OCI-LY1 (cell line): ENCODE measurements around the gene TXNL1.

Source experiments
- H2AFZ ChIP-seq: fragments of 200-600 bp; sonication (generic), shearing (Covaris generic); 2 replicates; pipeline ENCODE4 v1.6.0; 2014; ENCODE audit warnings: antibody characterized with exemption, mild to moderate bottlenecking, low read length
- H3F3A ChIP-seq: fragments of 200-600 bp; sonication (generic), shearing (Covaris generic); 2 replicates; pipeline ENCODE4 v1.6.0; 2014; ENCODE audit warnings: mild to moderate bottlenecking, antibody characterized with exemption, low read length, moderate library complexity; ENCODE audit not compliant: insufficient read depth
- H3K27ac ChIP-seq: fragments of 200-600 bp; sonication (generic); 2 replicates; pipeline ENCODE4 v1.5.1; 2014; ENCODE audit warnings: low read length, mixed run types, mild to moderate bottlenecking, low read depth; ENCODE audit not compliant: poor library complexity, severe bottlenecking
- H3K27me3 ChIP-seq: fragments of 200-600 bp; sonication (generic); 2 replicates; pipeline ENCODE4 v1.6.0; 2014; ENCODE audit warnings: antibody characterized with exemption, mild to moderate bottlenecking, low read length, moderate library complexity; ENCODE audit not compliant: insufficient read depth
- H3K36me3 ChIP-seq: fragments of 200-600 bp; sonication (generic); 2 replicates; pipeline ENCODE4 v1.6.1; 2014; ENCODE audit warnings: mild to moderate bottlenecking, antibody characterized with exemption, low read length, moderate library complexity, mixed read lengths; ENCODE audit not compliant: insufficient read depth
- H3K4me1 ChIP-seq: fragments of 200-600 bp; sonication (generic); 2 replicates; pipeline ENCODE4 v1.5.1; 2014; ENCODE audit warnings: mild to moderate bottlenecking, low read length, moderate library complexity; ENCODE audit not compliant: insufficient read depth, severe bottlenecking
- H3K4me2 ChIP-seq: fragments of 200-600 bp; sonication (generic), shearing (Covaris generic); 2 replicates; pipeline ENCODE4 v1.6.1; 2014; ENCODE audit warnings: low read length
- H3K4me3 ChIP-seq: fragments of 200-600 bp; sonication (generic); 2 replicates; pipeline ENCODE4 v1.5.1; 2014; ENCODE audit warnings: low read length, low read depth, mild to moderate bottlenecking, mixed read lengths; ENCODE audit not compliant: poor library complexity, severe bottlenecking
- H3K79me2 ChIP-seq: fragments of 200-600 bp; shearing (Covaris generic); 2 replicates; pipeline ENCODE4 v1.6.1; 2016; ENCODE audit warnings: mixed run types, low read length, mixed read lengths; ENCODE audit not compliant: insufficient read depth
- H3K9ac ChIP-seq: fragments of 200-600 bp; sonication (generic), shearing (Covaris generic); 2 replicates; pipeline ENCODE4 v1.6.1; 2014; ENCODE audit warnings: mild to moderate bottlenecking, low read length, mixed read lengths
- H3K9me2 ChIP-seq: fragments of 200-600 bp; sonication (generic), shearing (Covaris generic); 2 replicates; pipeline ENCODE4 v1.6.1; 2014; ENCODE audit warnings: low read depth, mild to moderate bottlenecking, low read length, mixed read lengths
- H3K9me3 ChIP-seq: fragments of 200-600 bp; shearing (Covaris generic); 2 replicates; pipeline ENCODE4 v1.6.1; 2014; ENCODE audit warnings: low read length, mixed read lengths
- H4K20me1 ChIP-seq: fragments of 200-600 bp; sonication (generic), shearing (Covaris generic); 2 replicates; pipeline ENCODE4 v1.6.0; 2016; ENCODE audit warnings: mild to moderate bottlenecking, low read length; ENCODE audit not compliant: insufficient read depth
- CTCF ChIP-seq: fragments of 200-600 bp; sonication (generic), shearing (Covaris generic); IDR thresholded peaks from 2 replicates; pipeline ENCODE4 v1.5.1; 2017; ENCODE audit warnings: mild to moderate bottlenecking, antibody characterized with exemption, low read length, moderate library complexity, mixed read lengths
- EZH2 ChIP-seq: fragments of 200-600 bp; sonication (generic), shearing (Covaris generic); IDR thresholded peaks from 2 replicates; pipeline ENCODE4 v1.8.0; 2017; ENCODE audit warnings: borderline replicate concordance, mixed run types, mild to moderate bottlenecking, antibody characterized with exemption, low read length, moderate library complexity, mixed read lengths

Gene TXNL1

DNA sequence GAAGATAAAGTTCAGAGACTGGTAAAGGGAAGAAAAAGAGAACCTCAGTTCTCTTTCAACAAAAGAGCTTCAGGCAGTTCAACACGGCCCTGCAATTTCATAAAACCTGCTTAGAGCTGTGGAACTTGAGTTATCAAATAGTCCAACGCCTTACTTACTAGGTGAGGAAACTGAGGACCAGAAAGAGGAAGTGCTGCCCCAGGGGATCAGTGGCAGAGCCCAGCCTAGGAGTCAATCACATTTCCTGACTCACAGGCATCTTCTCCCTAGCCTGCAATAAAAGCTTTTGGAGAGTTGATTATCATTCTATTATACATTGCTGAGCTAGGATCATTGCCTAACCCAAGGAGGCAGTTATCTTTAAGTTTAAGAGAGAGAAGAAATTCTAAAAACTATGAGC lies 77.4 kb downstream of the TXNL1 start:
- H3K9me3 ChIP-seq: no peaks in the 10 kb centered on the region
- no peak overlapping the region for H3K4me2 ChIP-seq
- H3K4me3 ChIP-seq: no peak overlapping the region
- no peak overlapping the region for H3K27ac ChIP-seq
- no peaks in the 10 kb centered on the region for H3F3A ChIP-seq
- TF ChIP-seq EZH2: no peak
- TF ChIP-seq CTCF: no peak
- H3K9me2 ChIP-seq: no peaks in the 10 kb centered on the region
- H3K9ac ChIP-seq: no peak overlapping the region
- no peaks in the 10 kb centered on the region for H3K4me1 ChIP-seq
- H3K27me3 ChIP-seq: no peaks in the 10 kb centered on the region
- H3K79me2 ChIP-seq: no peaks in the 10 kb centered on the region
- no peaks in the 10 kb centered on the region for H4K20me1 ChIP-seq
- no peaks in the 10 kb centered on the region for H3K36me3 ChIP-seq
- H2AFZ ChIP-seq: no peak overlapping the region

DNA sequence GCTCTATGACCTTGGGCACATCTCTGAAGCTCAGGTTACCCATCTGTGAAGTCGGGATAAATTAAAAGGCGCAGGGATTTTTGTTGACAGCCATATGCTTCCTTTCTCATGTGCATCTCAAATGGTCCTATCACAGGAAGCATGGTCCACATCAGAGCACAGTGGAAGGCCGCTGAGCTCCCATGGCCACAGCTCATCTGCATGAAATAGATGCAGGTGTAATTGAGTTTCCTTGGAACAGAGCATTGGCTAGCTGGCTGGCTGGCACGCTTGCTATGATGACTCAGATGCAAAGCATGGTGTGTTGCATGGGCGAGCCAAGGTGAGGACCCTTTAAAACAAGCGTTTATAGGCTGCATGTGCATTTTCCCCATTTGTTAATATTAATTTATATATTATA lies 79.3 kb downstream of the TXNL1 start:
- no peaks in the 10 kb centered on the region for H3K4me1 ChIP-seq
- TF ChIP-seq CTCF: no peak
- no peak for TF ChIP-seq EZH2
- no peaks in the 10 kb centered on the region for H4K20me1 ChIP-seq
- no peak overlapping the region for H3K27ac ChIP-seq
- no peaks in the 10 kb centered on the region for H3K9me2 ChIP-seq
- no peaks in the 10 kb centered on the region for H3K27me3 ChIP-seq
- no peak overlapping the region for H3K4me3 ChIP-seq
- H3K79me2 ChIP-seq: no peaks in the 10 kb centered on the region
- no peak overlapping the region for H3K4me2 ChIP-seq
- H2AFZ ChIP-seq: no peak overlapping the region
- no peaks in the 10 kb centered on the region for H3F3A ChIP-seq
- H3K9ac ChIP-seq: no peak overlapping the region
- H3K9me3 ChIP-seq: no peaks in the 10 kb centered on the region
- H3K36me3 ChIP-seq: no peaks in the 10 kb centered on the region

- H3K27ac ChIP-seq: no peak overlapping the region
- no peaks in the 10 kb centered on the region for H3K9me3 ChIP-seq
- H3F3A ChIP-seq: no peaks in the 10 kb centered on the region
- no peaks in the 10 kb centered on the region for H3K9me2 ChIP-seq
- H3K4me2 ChIP-seq: no peak overlapping the region
- no peaks in the 10 kb centered on the region for H4K20me1 ChIP-seq
- no peaks in the 10 kb centered on the region for H3K4me1 ChIP-seq
- H3K36me3 ChIP-seq: no peaks in the 10 kb centered on the region
- no peak overlapping the region for H2AFZ ChIP-seq
- H3K9ac ChIP-seq: no peak overlapping the region
- TF ChIP-seq EZH2 (no peak), CTCF (no peak)
- H3K79me2 ChIP-seq: no peaks in the 10 kb centered on the region
- H3K27me3 ChIP-seq: no peaks in the 10 kb centered on the region
- no peak overlapping the region for H3K4me3 ChIP-seq
Measured at GRCh38 chr18:56556907-56557306, 81.5 kb downstream of the TXNL1 start.
